NB4 (cell line): ENCODE data around the gene MMRN2.

ENCODE experiments used
- DNase-seq: peaks from one replicate; pipeline ENCODE4 v3.0.0; 2010; ENCODE audit warnings: low read depth
- H3K4me3 ChIP-seq: one replicate; pipeline ENCODE4 v1.5.1; 2011; ENCODE audit warnings: mild to moderate bottlenecking, low read depth, low read length, moderate library complexity
- CTCF ChIP-seq: IDR thresholded peaks from one replicate; pipeline ENCODE4 v1.5.1; 2012; ENCODE audit warnings: low read depth, low read length
- MAX ChIP-seq: IDR thresholded peaks from 2 replicates; pipeline ENCODE4 v1.6.1; 2011; ENCODE audit warnings: low read depth, low read length
- MYC ChIP-seq: IDR thresholded peaks from 2 replicates; pipeline ENCODE4 v1.6.1; 2011; ENCODE audit warnings: low read depth, low read length
- POLR2A ChIP-seq: IDR thresholded peaks from 2 replicates; pipeline ENCODE4 v1.6.1; 2011; ENCODE audit warnings: mild to moderate bottlenecking; ENCODE audit not compliant: insufficient read length; ENCODE audit errors: extremely low read depth

MMRN2 gene

GRCh38 chr10:86946213-86947155 lies 10.9 kb downstream of the MMRN2 start:
- no peak for DNase-seq
- H3K4me3 ChIP-seq, result no peak overlapping the region
- TF ChIP-seq POLR2A, result no peak
- no peak for TF ChIP-seq CTCF
- TF ChIP-seq MYC, result no peak
- TF ChIP-seq MAX, result no peak

GRCh38 chr10:86945361-86946212 lies 11.8 kb downstream of the MMRN2 start:
- no peak for DNase-seq
- H3K4me3 ChIP-seq, result no peak overlapping the region
- no peak for TF ChIP-seq MAX
- TF ChIP-seq CTCF, result peak; percentile 19

- TF ChIP-seq POLR2A (no peak), MAX (no peak), MYC (no peak), CTCF (no peak)
- H3K4me3 ChIP-seq, result no peak overlapping the region
- no peak for DNase-seq
Measured at GRCh38 chr10:86944907-86945306, 12.5 kb downstream of the MMRN2 start.

- TF ChIP-seq CTCF (no peak), MYC (no peak), MAX (peak; percentile 57; the same call in 1 of the 2 replicates)
- DNase-seq, result peak; percentile 65
- H3K4me3 ChIP-seq, result no peak overlapping the region
Measured at GRCh38 chr10:86944471-86944870, 12.9 kb downstream of the MMRN2 start.

GRCh38 chr10:86944031-86944419 lies 13.4 kb downstream of the MMRN2 start:
- no peak for DNase-seq
- TF ChIP-seq POLR2A (no peak), CTCF (no peak)
- no peak overlapping the region for H3K4me3 ChIP-seq
